Measurements from ENCODE around the gene STEAP2.
A peak's percentile ranks its signal among the peaks of the same experiment; 100 is the strongest.
"Not testable (repeated sequence)": the region's sequence is repeated elsewhere in the genome, so short reads cannot be mapped to it uniquely, and the experiment has no call there.

The STEAP2 gene

DNA sequence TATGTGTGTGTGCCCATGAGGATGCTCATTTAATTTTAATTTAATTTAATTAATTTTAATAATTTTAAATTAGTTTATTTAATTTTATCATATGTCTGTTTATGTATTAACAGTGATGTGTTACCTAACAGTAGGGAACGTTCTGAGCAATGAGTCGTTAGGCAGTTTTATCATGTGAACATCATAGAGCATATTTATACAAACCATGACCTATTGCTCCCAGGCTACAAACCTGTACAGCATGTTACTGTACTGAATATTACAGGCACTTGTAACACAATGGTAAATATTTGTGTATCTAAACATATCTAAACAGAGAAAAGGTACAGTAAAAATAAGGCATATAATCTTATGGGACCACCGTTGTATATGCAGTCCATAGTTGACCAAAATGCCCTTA is 19.8 kb downstream of the STEAP2 start:
- no peak for FAIRE-seq

DNA sequence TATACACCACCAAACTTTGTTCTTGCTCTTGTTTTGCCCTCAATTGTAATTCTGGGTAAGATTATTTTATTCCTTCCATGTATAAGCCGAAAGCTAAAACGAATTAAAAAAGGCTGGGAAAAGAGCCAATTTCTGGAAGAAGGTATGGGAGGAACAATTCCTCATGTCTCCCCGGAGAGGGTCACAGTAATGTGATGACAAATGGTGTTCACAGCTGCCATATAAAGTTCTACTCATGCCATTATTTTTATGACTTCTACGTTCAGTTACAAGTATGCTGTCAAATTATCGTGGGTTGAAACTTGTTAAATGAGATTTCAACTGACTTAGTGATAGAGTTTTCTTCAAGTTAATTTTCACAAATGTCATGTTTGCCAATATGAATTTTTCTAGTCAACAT is 20.9 kb downstream of the STEAP2 start:
- DNase-seq (ENCODE audit: extremely low spot score, insufficient read length, low read depth) (no peak), FAIRE-seq (no peak)

More for the DNA sequence above, 19.8 kb downstream of the STEAP2 start:
- DNase-seq (ENCODE audit: extremely low spot score, insufficient read length, low read depth) = no peak

DNA sequence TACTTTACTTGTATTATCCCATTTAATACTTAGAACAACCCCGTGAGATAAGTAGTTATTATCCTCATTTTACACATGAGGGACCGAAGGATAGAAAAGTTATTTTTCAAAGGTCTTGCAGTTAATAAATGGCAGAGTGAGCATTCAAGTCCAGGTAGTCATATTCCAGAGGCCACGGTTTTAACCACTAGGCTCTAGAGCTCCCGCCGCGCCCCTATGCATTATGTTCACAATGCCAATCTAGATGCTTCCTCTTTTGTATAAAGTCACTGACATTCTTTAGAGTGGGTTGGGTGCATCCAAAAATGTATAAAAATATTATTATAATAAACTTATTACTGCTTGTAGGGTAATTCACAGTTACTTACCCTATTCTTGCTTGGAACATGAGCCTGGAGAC is 22.0 kb downstream of the STEAP2 start:
- FAIRE-seq (no peak), DNase-seq (ENCODE audit: extremely low spot score, insufficient read length, low read depth) (no peak)

GRCh38 chr7:90236721-90237289 is 25.3 kb downstream of the STEAP2 start:
- DNase-seq (ENCODE audit: extremely low spot score, insufficient read length, low read depth) = no peak
- no peak for FAIRE-seq

GRCh38 chr7:90238022-90238421 is 26.5 kb downstream of the STEAP2 start:
- no peak for DNase-seq (ENCODE audit: extremely low spot score, insufficient read length, low read depth)
- FAIRE-seq = no peak

GRCh38 chr7:90238583-90238982 is 27.0 kb downstream of the STEAP2 start:
- no peak for DNase-seq (ENCODE audit: extremely low spot score, insufficient read length, low read depth)
- FAIRE-seq = peak; percentile 9

GRCh38 chr7:90239050-90239449 is 27.5 kb downstream of the STEAP2 start:
- DNase-seq (ENCODE audit: extremely low spot score, insufficient read length, low read depth) (no peak), FAIRE-seq (peak; percentile 9)

GRCh38 chr7:90239625-90240228 is 28.2 kb downstream of the STEAP2 start:
- DNase-seq (ENCODE audit: extremely low spot score, insufficient read length, low read depth) (no peak), FAIRE-seq (no peak)

- FAIRE-seq (peak; percentile 92), DNase-seq (ENCODE audit: extremely low spot score, insufficient read length, low read depth) (no peak)
These were observed 31.0 kb downstream of the STEAP2 start for GRCh38 chr7:90242369-90243168.

GRCh38 chr7:90243556-90243955 is 32.0 kb downstream of the STEAP2 start:
- DNase-seq (ENCODE audit: extremely low spot score, insufficient read length, low read depth) (no peak), FAIRE-seq (no peak)

DNA sequence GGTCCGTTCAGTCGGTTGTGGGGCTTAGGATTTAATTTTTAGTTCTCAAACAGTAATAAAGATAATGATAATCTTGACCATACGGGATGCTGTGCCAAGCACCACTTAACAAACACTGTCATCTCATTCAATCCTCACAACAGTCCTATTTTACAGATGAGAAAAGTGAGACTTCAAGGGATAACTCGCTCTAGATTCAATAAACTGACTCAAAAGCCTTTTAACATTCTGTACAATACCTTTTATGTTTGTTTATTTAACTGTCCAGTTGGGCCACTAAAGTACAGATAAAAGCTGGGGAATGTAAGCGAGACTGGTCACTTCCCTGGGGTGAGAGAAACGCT is 33.0 kb downstream of the STEAP2 start:
- DNase-seq (ENCODE audit: extremely low spot score, insufficient read length, low read depth) (no peak), FAIRE-seq (no peak)

DNA sequence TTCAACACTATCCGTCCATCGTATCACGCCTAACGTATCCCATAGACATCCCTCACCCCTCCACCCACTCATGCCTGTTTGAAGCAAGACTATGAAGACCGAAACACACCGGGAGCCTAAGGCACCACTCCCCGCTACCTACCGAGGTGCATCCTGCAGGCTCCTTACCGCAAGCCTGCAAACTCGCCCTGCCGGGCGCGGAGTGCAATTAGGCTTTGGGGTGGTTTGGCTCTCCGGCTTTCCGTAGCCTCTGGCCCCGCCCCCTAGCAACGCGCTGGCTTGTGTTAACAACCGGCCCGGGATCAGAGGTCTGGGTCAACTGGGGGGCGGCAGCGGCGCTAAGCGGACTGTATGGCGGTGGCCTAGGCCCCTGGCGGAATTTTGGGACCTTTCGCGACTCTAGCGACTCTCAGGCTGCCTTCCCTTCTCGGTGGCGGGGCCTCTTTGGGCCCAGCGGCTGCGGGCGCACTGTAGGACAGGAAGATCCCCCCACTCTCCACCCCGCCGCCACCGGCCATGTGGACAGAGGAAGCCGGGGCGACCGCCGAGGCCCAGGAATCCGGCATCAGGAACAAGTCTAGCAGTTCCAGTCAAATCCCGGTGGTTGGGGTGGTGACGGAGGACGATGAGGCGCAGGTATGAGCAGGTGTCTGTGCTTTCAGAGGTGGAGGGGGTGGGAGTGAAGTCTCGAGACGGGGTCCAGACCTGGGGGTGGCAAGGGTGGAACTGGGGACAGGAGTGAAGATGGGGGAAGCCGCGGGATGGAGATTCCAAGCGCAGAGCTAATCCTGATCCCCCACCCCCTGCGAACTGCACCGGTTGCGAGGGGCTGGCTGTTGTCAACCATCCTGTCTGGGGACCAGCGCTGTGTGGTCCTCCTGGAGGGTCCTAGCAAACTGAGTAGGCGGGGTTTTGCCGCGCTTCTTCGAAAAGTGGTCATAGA is 33.6 kb downstream of the STEAP2 start, which contains the start of gene CFAP69:
TSS of gene CFAP69 (plus strand) at position 266 of the 943 bp plus-strand sequence. CDS start at position 517, 251 bp downstream.
- FAIRE-seq = peak; percentile 86

GRCh38 chr7:90246171-90246570 is 34.6 kb downstream of the STEAP2 start:
- no peak for DNase-seq (ENCODE audit: extremely low spot score, insufficient read length, low read depth)
- no peak for FAIRE-seq

More for the DNA sequence above, 33.6 kb downstream of the STEAP2 start, which contains the start of gene CFAP69:
- peak; percentile 68 for DNase-seq (ENCODE audit: extremely low spot score, insufficient read length, low read depth)

DNA sequence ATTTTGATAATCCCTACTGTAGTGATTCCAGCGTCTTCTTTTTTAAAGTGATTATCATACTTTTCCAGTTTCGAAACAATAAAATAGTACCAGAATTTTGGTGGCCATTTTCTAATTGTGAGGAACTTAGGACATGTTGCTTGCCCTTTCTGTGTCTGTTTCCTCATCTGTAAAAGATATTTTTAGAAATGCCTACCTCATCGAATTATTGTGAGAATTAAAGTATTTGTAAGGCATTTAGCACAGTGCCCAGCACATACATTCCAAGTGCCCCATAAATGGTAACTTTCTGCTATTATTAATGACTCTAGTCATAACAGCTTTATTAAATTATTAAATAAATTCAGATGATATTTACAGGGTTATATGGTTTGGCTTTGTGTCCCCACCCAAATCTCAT is 37.2 kb downstream of the STEAP2 start:
- DNase-seq (ENCODE audit: extremely low spot score, insufficient read length, low read depth) = no peak
- no peak for FAIRE-seq

GRCh38 chr7:90250601-90251303 is 39.2 kb downstream of the STEAP2 start:
- DNase-seq (ENCODE audit: extremely low spot score, insufficient read length, low read depth) = no peak
- FAIRE-seq = no peak

DNA sequence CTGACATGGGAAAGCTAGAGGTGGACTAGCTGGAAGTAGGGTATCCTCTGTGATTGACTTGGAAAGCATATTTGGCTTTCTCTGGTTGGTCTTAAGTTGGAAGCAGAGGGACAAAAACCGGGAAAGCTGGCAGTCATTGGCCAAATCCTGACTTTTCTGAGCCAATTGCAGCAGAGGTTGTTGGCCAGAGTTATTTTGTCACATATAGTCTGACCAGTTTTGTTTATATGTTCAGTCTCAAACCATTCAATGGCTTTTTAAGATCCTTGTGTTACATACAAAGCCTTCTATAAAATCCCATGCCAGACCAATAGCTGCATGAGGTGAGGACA is 39.7 kb downstream of the STEAP2 start:
- no peak for DNase-seq (ENCODE audit: extremely low spot score, insufficient read length, low read depth)
- FAIRE-seq = no peak

DNA sequence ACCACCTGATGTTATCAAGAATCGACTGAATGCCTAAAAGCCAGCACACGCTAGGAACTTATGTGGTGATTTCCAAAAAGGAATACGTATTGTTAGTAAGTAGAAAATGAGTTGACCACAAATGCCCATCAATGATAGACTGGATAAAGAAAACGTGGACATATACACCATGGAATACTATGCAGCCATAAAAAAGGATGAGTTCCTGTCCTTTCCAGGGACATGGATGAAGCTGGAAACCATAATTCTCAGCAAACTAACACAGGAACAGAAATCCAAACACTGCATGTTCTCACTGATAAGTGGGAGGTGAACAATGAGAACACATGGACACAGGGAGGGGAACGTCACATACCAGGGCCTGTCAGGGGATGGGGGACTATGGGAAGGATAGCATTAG is 44.5 kb downstream of the STEAP2 start:
- FAIRE-seq; DNase-seq (ENCODE audit: extremely low spot score, insufficient read length, low read depth): not testable (repeated sequence)

- FAIRE-seq = no peak
These were observed 45.2 kb downstream of the STEAP2 start for GRCh38 chr7:90256778-90257177.

DNA sequence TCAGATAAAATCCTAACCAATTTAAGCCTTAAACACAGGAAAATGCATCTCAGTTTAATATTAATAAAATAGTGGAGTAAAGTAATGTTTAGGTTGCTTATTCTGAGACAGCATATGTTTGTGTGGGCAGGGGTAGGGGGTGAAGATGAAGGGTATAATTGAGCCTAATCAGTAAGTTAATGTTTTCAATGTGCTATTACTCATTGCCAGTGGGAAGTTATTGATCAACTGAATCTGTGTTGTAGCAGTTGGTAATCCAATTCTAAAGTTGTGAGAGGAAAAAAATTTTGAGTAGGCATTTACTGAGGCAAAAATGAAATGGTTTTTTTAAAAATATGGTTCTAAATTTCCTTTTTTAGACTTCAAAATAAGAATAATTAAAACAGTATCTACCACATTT is 49.9 kb downstream of the STEAP2 start:
- DNase-seq (ENCODE audit: extremely low spot score, insufficient read length, low read depth) (no peak), FAIRE-seq (peak; percentile 54)

More at GRCh38 chr7:90256778-90257177, 45.2 kb downstream of the STEAP2 start:
- no peak for DNase-seq (ENCODE audit: extremely low spot score, insufficient read length, low read depth)

GRCh38 chr7:90262438-90262837 is 50.9 kb downstream of the STEAP2 start:
- FAIRE-seq (peak; percentile 26), DNase-seq (ENCODE audit: extremely low spot score, insufficient read length, low read depth) (peak; percentile 37)
